ENCODE results near the gene HOXA3. TPM values are rescaled to one million over a fixed set of nuclear protein-coding genes. Genes with fewer than 3 reads are reported as not detected.

The HOXA3 gene
- total RNA-seq, 2 experiments from 2014 or later = not detected

GRCh38 chr7:27161721-27162560 is 9.6 kb upstream of the HOXA3 start:
- CTCF ChIA-PET = interaction anchor here (1.0 to 3.1 kb wide), 10 partner anchors 9 to 1269 kb away, joined by 3 to 23 read pairs (median 6); partner anchors contain the start of genes HOXA10 and HOXA3
- POLR2A ChIA-PET = no interaction called here

GRCh38 chr7:27161214-27161720 is 8.9 kb upstream of the HOXA3 start:
- POLR2A ChIA-PET = no interaction called here
- CTCF ChIA-PET = interaction anchor here (0.6 to 3.1 kb wide), 25 partner anchors 9 to 1269 kb away, joined by 3 to 23 read pairs (median 3); partner anchors contain the start of genes HOXA10, HOXA3, HOXA4 and HOXA6

- POLR2A ChIA-PET = no interaction called here
These were observed 8.3 kb upstream of the HOXA3 start for GRCh38 chr7:27160546-27161213.

GRCh38 chr7:27160145-27160545 is 7.8 kb upstream of the HOXA3 start:
- POLR2A ChIA-PET = no interaction called here
- CTCF ChIA-PET = interaction anchor here (1.2 to 3.1 kb wide), 13 partner anchors 9 to 791 kb away, joined by 3 to 23 read pairs (median 5); partner anchors contain the start of genes HOXA10 and HOXA4

More at GRCh38 chr7:27160546-27161213, 8.3 kb upstream of the HOXA3 start:
- CTCF ChIA-PET = interaction anchor here (0.6 to 3.1 kb wide), 25 partner anchors 8 to 1268 kb away, joined by 3 to 23 read pairs (median 3); partner anchors contain the start of genes HOXA10, HOXA3, HOXA4 and HOXA6

- ChIA-PET CTCF (no interaction called here), POLR2A (no interaction called here)
These were observed 7.1 kb upstream of the HOXA3 start for GRCh38 chr7:27159266-27160144.

GRCh38 chr7:27158436-27159265 is 6.3 kb upstream of the HOXA3 start:
- ChIA-PET POLR2A (no interaction called here), CTCF (interaction anchor here (0.9 kb wide), 1 partner anchor 476 kb away, joined by 3 read pairs; no protein-coding TSS in a partner anchor)

GRCh38 chr7:27157702-27158431 is 5.5 kb upstream of the HOXA3 start:
- ChIA-PET CTCF (interaction anchor here (0.6 to 0.9 kb wide), 2 partner anchors 282 to 475 kb away, joined by 3 read pairs; no protein-coding TSS in a partner anchor), POLR2A (no interaction called here)

- ChIA-PET POLR2A (no interaction called here), CTCF (interaction anchor here (0.6 to 1.1 kb wide), 5 partner anchors 10 to 474 kb away, joined by 3 to 4 read pairs (median 3); partner anchors contain the start of genes HOXA10, HOXA13 and HOXA6)
These were observed 4.7 kb upstream of the HOXA3 start for GRCh38 chr7:27156916-27157701.

GRCh38 chr7:27156508-27156898 is 4.1 kb upstream of the HOXA3 start, which contains the start of gene HOXA7:
Gene HOXA7, minus strand, starts transcription at chr7:27156675. Its CDS starts 130 bp downstream, at chr7:27156545.
- ChIA-PET CTCF (interaction anchor here (0.7 to 1.1 kb wide), 3 partner anchors 9 to 18 kb away, joined by 3 to 4 read pairs (median 3); partner anchors contain the start of genes HOXA10 and HOXA6), POLR2A (no interaction called here)

- ChIA-PET POLR2A (no interaction called here), CTCF (interaction anchor here (0.7 to 2.0 kb wide), 4 partner anchors 9 to 18 kb away, joined by 3 to 8 read pairs (median 4); partner anchors contain the start of genes HOXA10, HOXA6 and HOXA9)
These were observed 3.6 kb upstream of the HOXA3 start for GRCh38 chr7:27155816-27156507.

GRCh38 chr7:27154901-27155815 is 2.8 kb upstream of the HOXA3 start:
- POLR2A ChIA-PET = no interaction called here
- CTCF ChIA-PET = interaction anchor here (2.0 kb wide), 1 partner anchor 10 kb away, joined by 8 read pairs; the partner anchor contains the start of gene HOXA9

GRCh38 chr7:27154369-27154768 is 2.0 kb upstream of the HOXA3 start:
- POLR2A ChIA-PET = no interaction called here
- CTCF ChIA-PET = interaction anchor here (2.0 kb wide), 1 partner anchor 11 kb away, joined by 8 read pairs; the partner anchor contains the start of gene HOXA9

- ChIA-PET CTCF (no interaction called here), POLR2A (no interaction called here)
These were observed 1.1 kb upstream of the HOXA3 start for GRCh38 chr7:27153526-27153925.

- POLR2A ChIA-PET = no interaction called here
- CTCF ChIA-PET = interaction anchor here (1.0 to 1.4 kb wide), 2 partner anchors 8 to 38 kb away, joined by 3 to 7 read pairs; no protein-coding TSS in a partner anchor
These were observed 546 bp upstream of the HOXA3 start for GRCh38 chr7:27152816-27153442.
